GM23248 (cell line): Measurements from ENCODE around the gene DRC3. TPM values are rescaled to one million over a fixed set of nuclear protein-coding genes. Genes with fewer than 3 reads are reported as not detected.

Source experiments
- DNase-seq: peaks from one replicate; pipeline ENCODE4 v3.0.0-alpha.2; 2015
- H2AFZ ChIP-seq: fragments of 200-600 bp; sonication (generic); 2 replicates; pipeline ENCODE4 v1.6.1; 2016; ENCODE audit warnings: antibody characterized with exemption
- H3F3A ChIP-seq: fragments of 200-600 bp; sonication (generic); 2 replicates; pipeline ENCODE4 v1.6.1; 2016; ENCODE audit warnings: mild to moderate bottlenecking, antibody characterized with exemption, mixed run types; ENCODE audit not compliant: insufficient read depth
- H3K27ac ChIP-seq: fragments of 200-600 bp; sonication (generic); 2 replicates; pipeline ENCODE4 v1.5.1; 2016; ENCODE audit warnings: mild to moderate bottlenecking
- H3K27me3 ChIP-seq: fragments of 200-600 bp; sonication (generic); replicated peaks from 2 replicates; pipeline ENCODE4 v1.6.1; 2016; ENCODE audit warnings: mild to moderate bottlenecking; ENCODE audit not compliant: insufficient read depth
- H3K36me3 ChIP-seq: fragments of 200-600 bp; sonication (generic); 2 replicates; pipeline ENCODE4 v1.6.1; 2016; ENCODE audit warnings: low read depth, mild to moderate bottlenecking
- H3K4me1 ChIP-seq: fragments of 200-600 bp; sonication (generic); 2 replicates; pipeline ENCODE4 v1.6.1; 2016; ENCODE audit warnings: mild to moderate bottlenecking; ENCODE audit not compliant: insufficient read depth
- H3K4me2 ChIP-seq: fragments of 200-600 bp; sonication (generic); one replicate; pipeline ENCODE4 v1.6.1; 2016; ENCODE audit warnings: mild to moderate bottlenecking; ENCODE audit not compliant: unreplicated experiment
- H3K4me3 ChIP-seq: fragments of 200-600 bp; sonication (generic); 2 replicates; pipeline ENCODE4 v1.5.1; 2016; ENCODE audit warnings: mild to moderate bottlenecking
- H3K79me2 ChIP-seq: fragments of 200-600 bp; sonication (generic); 2 replicates; pipeline ENCODE4 v1.6.1; 2016; ENCODE audit warnings: mild to moderate bottlenecking; ENCODE audit not compliant: insufficient read depth
- H3K9ac ChIP-seq: fragments of 200-600 bp; sonication (generic); 2 replicates; pipeline ENCODE4 v1.6.1; 2016; ENCODE audit warnings: mild to moderate bottlenecking
- H3K9me2 ChIP-seq: fragments of 200-600 bp; sonication (generic); 2 replicates; pipeline ENCODE4 v1.6.1; 2016; ENCODE audit warnings: mixed run types, mild to moderate bottlenecking, moderate library complexity; ENCODE audit not compliant: insufficient read depth
- H3K9me3 ChIP-seq: fragments of 200-600 bp; sonication (generic); one replicate; pipeline ENCODE4 v1.6.1; 2017; ENCODE audit warnings: low read depth
- H4K20me1 ChIP-seq: fragments of 200-600 bp; sonication (generic); 2 replicates; pipeline ENCODE4 v1.6.0; 2016; ENCODE audit not compliant: insufficient read depth
- EZH2 ChIP-seq: fragments of 200-600 bp; sonication (generic); IDR thresholded peaks from 2 replicates; pipeline ENCODE4 v1.6.1; 2018; ENCODE audit warnings: antibody characterized with exemption, mild to moderate bottlenecking; ENCODE audit not compliant: insufficient read depth, poor library complexity, severe bottlenecking
- EZH2phosphoT487 ChIP-seq: fragments of 200-600 bp; sonication (generic); IDR thresholded peaks from 2 replicates; pipeline ENCODE4 v1.6.1; 2018; ENCODE audit warnings: antibody characterized with exemption, moderate library complexity, mild to moderate bottlenecking, low read depth; ENCODE audit not compliant: insufficient read depth
- WGBS, 2 experiments: methylation state at CpG; one replicate each; pipeline ENCODE4 v1.1.6; 2015 to 2017; ENCODE audit warnings: low lambda C conversion rate in 2 of 2, low coverage in 1 of 2; ENCODE audit errors: missing lambda C conversion rate in 2 of 2; 5-methylcytosine and 5-hydroxymethylcytosine counted together
- in situ Hi-C: fragments of 300-500 bp; cut with MboI; formaldehyde crosslinking; loops from 2 replicates; pipeline ENCODE4 v1.15.0; 2020
- polyA plus RNA-seq: library from polyadenylated mRNA; unstranded; fragments of >200 nt; fragmentation: Nextera tagmentation; extraction: Ambion mirVana; gene quantifications from 2 replicates; pipeline ENCODE4 v1.2.1, GENCODE V29; 2016
- total RNA-seq: library from RNA; depleted of rRNA; stranded (reverse); fragments of >200 nt; shearing (Covaris generic); gene quantifications from 2 replicates; pipeline ENCODE4 v1.2.3, GENCODE V29; 2014

The DRC3 gene
- total and polyA plus RNA-seq, 2 experiments from 2014 or later = 3.2 to 3.6 TPM

GRCh38 chr17:18041776-18042175 is 69.1 kb downstream of the DRC3 start:
- in situ Hi-C loops = loop anchor here (25.0 kb wide), 1 partner anchor 354 kb away; the partner anchor contains the start of gene RAI1
- Histone ChIP-seq H3K9me3 (no peaks in the 10 kb centered on the region), H4K20me1 (0 out of 2 replicates have a peak, but pooled peaks cover 6% of the 10 kb centered on the region), H3K4me3 (peak overlapping the region; percentile 46), H3K27ac (peak overlapping the region; percentile 84), H3K4me2 (peak overlapping the region; percentile 71), H3K79me2 (peaks cover 79% of the 10 kb centered on the region), H3K4me1 (peaks cover 31% of the 10 kb centered on the region), H3K27me3 (no peaks in the 10 kb centered on the region), H3K9me2 (no peaks in the 10 kb centered on the region), H2AFZ (no peak overlapping the region), H3K9ac (peak overlapping the region; percentile 60), H3F3A (peaks cover 15% of the 10 kb centered on the region), H3K36me3 (no peaks in the 10 kb centered on the region; the same call in 1 of the 2 replicates)
- peak; percentile 95 for DNase-seq
- WGBS, 2 experiments = 0 to 6% methylated on average over 1 of the region's 1 CpG
- TF ChIP-seq EZH2 = no peak
- no peak for TF ChIP-seq EZH2phosphoT487

- peaks cover 15% of the 10 kb centered on the region for H3F3A ChIP-seq
- H4K20me1 ChIP-seq = 0 out of 2 replicates have a peak, but pooled peaks cover 6% of the 10 kb centered on the region
- TF ChIP-seq EZH2phosphoT487 (no peak), EZH2 (no peak)
- WGBS, 2 experiments = 82 to 86% methylated on average over 8 of the region's 8 CpGs
- in situ Hi-C loops = loop anchor here (25.0 kb wide), 1 partner anchor 356 kb away; the partner anchor contains the start of gene RAI1
- H3K4me1 ChIP-seq = peaks cover 28% of the 10 kb centered on the region
- peaks cover 6% of the 10 kb centered on the region; the same call in 1 of the 2 replicates for H3K36me3 ChIP-seq
- no peak overlapping the region for H3K4me2 ChIP-seq
- DNase-seq = no peak
- no peak overlapping the region for H3K9ac ChIP-seq
- no peaks in the 10 kb centered on the region for H3K27me3 ChIP-seq
- peaks cover 67% of the 10 kb centered on the region for H3K79me2 ChIP-seq
- no peak overlapping the region for H2AFZ ChIP-seq
- H3K4me3 ChIP-seq = no peak overlapping the region
- H3K9me3 ChIP-seq = no peaks in the 10 kb centered on the region
- H3K9me2 ChIP-seq = no peaks in the 10 kb centered on the region
- no peak overlapping the region for H3K27ac ChIP-seq
Measured at GRCh38 chr17:18042983-18043382, 70.3 kb downstream of the DRC3 start.

DNA sequence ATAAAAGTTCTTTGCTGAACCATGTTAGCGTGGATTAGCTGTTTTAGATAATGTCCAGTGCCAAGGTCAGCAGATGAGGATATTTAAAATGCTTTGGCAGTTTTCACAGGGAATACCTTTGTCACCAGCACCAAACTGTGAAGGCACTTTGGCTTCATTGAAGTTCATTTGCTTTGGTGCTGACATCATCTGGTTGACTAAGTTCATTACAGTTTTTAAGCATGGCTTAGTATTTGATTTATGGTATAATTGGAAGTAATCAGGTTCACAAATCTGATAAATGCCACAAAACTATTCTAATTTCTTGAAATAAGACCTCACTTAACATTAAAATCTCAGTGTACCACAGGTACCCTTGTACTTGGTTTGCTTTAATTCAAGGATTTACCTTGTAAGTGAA is 70.8 kb downstream of the DRC3 start:
- in situ Hi-C loops = loop anchor here (25.0 kb wide), 1 partner anchor 356 kb away; the partner anchor contains the start of gene RAI1
- Histone ChIP-seq H2AFZ (no peak overlapping the region), H3K9me3 (no peaks in the 10 kb centered on the region), H3K27ac (no peak overlapping the region), H3K9ac (no peak overlapping the region), H3K4me3 (no peak overlapping the region), H3K27me3 (no peaks in the 10 kb centered on the region), H3K79me2 (peaks cover 61% of the 10 kb centered on the region), H3K4me2 (no peak overlapping the region), H3F3A (peaks cover 15% of the 10 kb centered on the region), H3K4me1 (peaks cover 25% of the 10 kb centered on the region), H3K36me3 (peaks cover 6% of the 10 kb centered on the region; the same call in 1 of the 2 replicates), H3K9me2 (no peaks in the 10 kb centered on the region), H4K20me1 (0 out of 2 replicates have a peak, but pooled peaks cover 6% of the 10 kb centered on the region)
- TF ChIP-seq EZH2phosphoT487 = no peak
- TF ChIP-seq EZH2 = no peak
- 52 to 59% methylated on average over 1 of the region's 1 CpG for WGBS, 2 experiments
- peak; percentile 55 for DNase-seq

- H3F3A ChIP-seq = peaks cover 15% of the 10 kb centered on the region
- TF ChIP-seq EZH2 (no peak), EZH2phosphoT487 (no peak)
- peaks cover 25% of the 10 kb centered on the region for H3K4me1 ChIP-seq
- no peak overlapping the region for H3K4me3 ChIP-seq
- 88 to 93% methylated on average over 3 of the region's 3 CpGs for WGBS, 2 experiments
- H3K9me3 ChIP-seq = no peaks in the 10 kb centered on the region
- H4K20me1 ChIP-seq = 0 out of 2 replicates have a peak, but pooled peaks cover 6% of the 10 kb centered on the region
- H3K36me3 ChIP-seq = peaks cover 6% of the 10 kb centered on the region; the same call in 1 of the 2 replicates
- no peaks in the 10 kb centered on the region for H3K27me3 ChIP-seq
- peaks cover 57% of the 10 kb centered on the region for H3K79me2 ChIP-seq
- H3K27ac ChIP-seq = no peak overlapping the region
- H3K9ac ChIP-seq = no peak overlapping the region
- no peak overlapping the region for H2AFZ ChIP-seq
- in situ Hi-C loops = loop anchor here (25.0 kb wide), 1 partner anchor 357 kb away; the partner anchor contains the start of gene RAI1
- H3K9me2 ChIP-seq = no peaks in the 10 kb centered on the region
- no peak for DNase-seq
- H3K4me2 ChIP-seq = no peak overlapping the region
Measured at GRCh38 chr17:18044609-18045008, 71.9 kb downstream of the DRC3 start.
